HEK293 (cell line): ENCODE results near the gene CRTAC1.

ENCODE experiments used
- SP2 ChIP-seq: fragments of 450-650 bp; formaldehyde crosslinking; IDR thresholded peaks from 2 replicates; pipeline ENCODE4 v1.5.1; 2016; ENCODE audit warnings: missing biosample characterization, missing genetic modification characterization
- ZBTB8A ChIP-seq: fragments of 450-650 bp; formaldehyde crosslinking; IDR thresholded peaks from 2 replicates; pipeline ENCODE4 v1.5.1; 2016; ENCODE audit warnings: missing biosample characterization, missing genetic modification characterization
- ZFP69B ChIP-seq: fragments of 450-650 bp; formaldehyde crosslinking; IDR thresholded peaks from 2 replicates; pipeline ENCODE4 v1.5.1; 2016; ENCODE audit warnings: missing biosample characterization, missing genetic modification characterization
- ZNF621 ChIP-seq: fragments of 450-650 bp; formaldehyde crosslinking; IDR thresholded peaks from 2 replicates; pipeline ENCODE4 v1.5.1; 2017; ENCODE audit warnings: missing biosample characterization, missing genetic modification characterization
- TF ChIP-seq, protein P1 (sequence below): fragments of 450-650 bp; formaldehyde crosslinking; IDR thresholded peaks from 2 replicates; pipeline ENCODE4 v1.5.1; 2016; ENCODE audit warnings: missing biosample characterization, missing genetic modification characterization

- TF ChIP-seq ZFP69B (tag by site-specific recombination) (no peak), ZNF621 (tag by site-specific recombination) (no peak), SP2 (tag by site-specific recombination) (no peak), ZBTB8A (tag by site-specific recombination) (no peak)
- TF ChIP-seq, protein P1, sequence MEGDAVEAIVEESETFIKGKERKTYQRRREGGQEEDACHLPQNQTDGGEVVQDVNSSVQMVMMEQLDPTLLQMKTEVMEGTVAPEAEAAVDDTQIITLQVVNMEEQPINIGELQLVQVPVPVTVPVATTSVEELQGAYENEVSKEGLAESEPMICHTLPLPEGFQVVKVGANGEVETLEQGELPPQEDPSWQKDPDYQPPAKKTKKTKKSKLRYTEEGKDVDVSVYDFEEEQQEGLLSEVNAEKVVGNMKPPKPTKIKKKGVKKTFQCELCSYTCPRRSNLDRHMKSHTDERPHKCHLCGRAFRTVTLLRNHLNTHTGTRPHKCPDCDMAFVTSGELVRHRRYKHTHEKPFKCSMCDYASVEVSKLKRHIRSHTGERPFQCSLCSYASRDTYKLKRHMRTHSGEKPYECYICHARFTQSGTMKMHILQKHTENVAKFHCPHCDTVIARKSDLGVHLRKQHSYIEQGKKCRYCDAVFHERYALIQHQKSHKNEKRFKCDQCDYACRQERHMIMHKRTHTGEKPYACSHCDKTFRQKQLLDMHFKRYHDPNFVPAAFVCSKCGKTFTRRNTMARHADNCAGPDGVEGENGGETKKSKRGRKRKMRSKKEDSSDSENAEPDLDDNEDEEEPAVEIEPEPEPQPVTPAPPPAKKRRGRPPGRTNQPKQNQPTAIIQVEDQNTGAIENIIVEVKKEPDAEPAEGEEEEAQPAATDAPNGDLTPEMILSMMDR (tag by site-specific recombination): peak; percentile 85
Observed at GRCh38 chr10:98028168-98028770, 2.2 kb downstream of the CRTAC1 start.
